H7 (cell line): ENCODE results near the gene NEUROD2. TPM values are rescaled to one million over a fixed set of nuclear protein-coding genes. Genes with fewer than 3 reads are reported as not detected.

Experiments
- DNase-seq: peaks from one replicate; pipeline ENCODE4 v3.0.0; 2012
- H3K27me3 ChIP-seq: 2 replicates; pipeline ENCODE4 v1.6.0; 2011; ENCODE audit warnings: mild to moderate bottlenecking, low read length; ENCODE audit not compliant: control insufficient read depth, insufficient read depth
- H3K36me3 ChIP-seq: replicated peaks from 2 replicates; pipeline ENCODE4 v1.5.1; 2011; ENCODE audit warnings: low read length; ENCODE audit not compliant: control insufficient read depth, insufficient read depth
- H3K4me3 ChIP-seq: 2 replicates; pipeline ENCODE4 v1.5.1; 2011; ENCODE audit warnings: low read depth, mild to moderate bottlenecking, control low read depth, low read length, moderate library complexity; ENCODE audit not compliant: insufficient read depth
- total RNA-seq: library from RNA; depleted of rRNA; stranded (reverse); fragments of >200 nt; shearing (Covaris generic); gene quantifications from 2 replicates; pipeline ENCODE4 v1.2.3, GENCODE V29; 2014

Gene NEUROD2
- total RNA-seq, 1 experiment from 2014 or later: not detected

- H3K4me3 ChIP-seq: peak overlapping the region; percentile 5; the same call in 1 of the 2 replicates
- peak; percentile 80 for DNase-seq
- H3K27me3 ChIP-seq: peaks cover 98% of the 10 kb centered on the region
- H3K36me3 ChIP-seq: no peaks in the 10 kb centered on the region
Measured at GRCh38 chr17:39604911-39605491, 2.7 kb downstream of the NEUROD2 start.

- H3K36me3 ChIP-seq: no peaks in the 10 kb centered on the region
- DNase-seq: peak; percentile 62
- H3K27me3 ChIP-seq: peaks cover 98% of the 10 kb centered on the region
- peak overlapping the region; percentile 6; the same call in 1 of the 2 replicates for H3K4me3 ChIP-seq
Measured at GRCh38 chr17:39603304-39604016, 4.3 kb downstream of the NEUROD2 start.

GRCh38 chr17:39602533-39603303, 5.0 kb downstream of the NEUROD2 start:
- DNase-seq: peak; percentile 36
- no peak overlapping the region for H3K4me3 ChIP-seq

GRCh38 chr17:39601758-39602532, 5.8 kb downstream of the NEUROD2 start:
- peaks cover 98% of the 10 kb centered on the region for H3K27me3 ChIP-seq
- H3K36me3 ChIP-seq: no peaks in the 10 kb centered on the region
- no peak overlapping the region for H3K4me3 ChIP-seq
- peak; percentile 54 for DNase-seq

More at GRCh38 chr17:39602533-39603303, 5.0 kb downstream of the NEUROD2 start:
- Histone ChIP-seq H3K36me3 (no peaks in the 10 kb centered on the region), H3K27me3 (peaks cover 98% of the 10 kb centered on the region)

GRCh38 chr17:39600997-39601597, 6.6 kb downstream of the NEUROD2 start:
- no peak overlapping the region for H3K4me3 ChIP-seq
- DNase-seq: peak; percentile 86
- H3K27me3 ChIP-seq: peaks cover 98% of the 10 kb centered on the region
- H3K36me3 ChIP-seq: no peaks in the 10 kb centered on the region

GRCh38 chr17:39600288-39600996, 7.3 kb downstream of the NEUROD2 start:
- no peak overlapping the region for H3K4me3 ChIP-seq
- H3K36me3 ChIP-seq: no peaks in the 10 kb centered on the region
- peak; percentile 66 for DNase-seq
- H3K27me3 ChIP-seq: peaks cover 98% of the 10 kb centered on the region

GRCh38 chr17:39599665-39600231, 8.0 kb downstream of the NEUROD2 start:
- Histone ChIP-seq H3K4me3 (no peak overlapping the region), H3K27me3 (peaks cover 98% of the 10 kb centered on the region), H3K36me3 (no peaks in the 10 kb centered on the region)
- DNase-seq: peak; percentile 73

GRCh38 chr17:39599004-39599664, 8.6 kb downstream of the NEUROD2 start:
- peak; percentile 87 for DNase-seq
- Histone ChIP-seq H3K27me3 (peaks cover 99% of the 10 kb centered on the region), H3K36me3 (no peaks in the 10 kb centered on the region), H3K4me3 (no peak overlapping the region)

GRCh38 chr17:39598630-39599003, 9.1 kb downstream of the NEUROD2 start:
- Histone ChIP-seq H3K4me3 (no peak overlapping the region), H3K27me3 (peaks cover 99% of the 10 kb centered on the region), H3K36me3 (no peaks in the 10 kb centered on the region)
- peak; percentile 66 for DNase-seq

GRCh38 chr17:39598047-39598481, 9.7 kb downstream of the NEUROD2 start:
- peak; percentile 52 for DNase-seq
- Histone ChIP-seq H3K4me3 (no peak overlapping the region), H3K27me3 (peaks cover 99% of the 10 kb centered on the region), H3K36me3 (no peaks in the 10 kb centered on the region)

GRCh38 chr17:39597372-39598046, 10.2 kb downstream of the NEUROD2 start:
- no peak overlapping the region for H3K4me3 ChIP-seq
- H3K36me3 ChIP-seq: no peaks in the 10 kb centered on the region
- peaks cover 99% of the 10 kb centered on the region for H3K27me3 ChIP-seq
- DNase-seq: peak; percentile 61

- Histone ChIP-seq H3K27me3 (peaks cover 94% of the 10 kb centered on the region), H3K36me3 (no peaks in the 10 kb centered on the region)
- peak; percentile 73 for DNase-seq
Measured at GRCh38 chr17:39596543-39597267, 11.0 kb downstream of the NEUROD2 start.

More at GRCh38 chr17:39596543-39597267, 11.0 kb downstream of the NEUROD2 start:
- H3K4me3 ChIP-seq: no peak overlapping the region; the same call in 1 of the 2 replicates
